ENCODE measurements around the gene CORO2B. TPM values are rescaled to one million over a fixed set of nuclear protein-coding genes. Genes with fewer than 3 reads are reported as not detected.

The CORO2B gene
- total and polyA plus RNA-seq, 9 of the 15 experiments (the other 6 are each of a cell fraction or from before 2014, with no cell fraction given): not detected

DNA sequence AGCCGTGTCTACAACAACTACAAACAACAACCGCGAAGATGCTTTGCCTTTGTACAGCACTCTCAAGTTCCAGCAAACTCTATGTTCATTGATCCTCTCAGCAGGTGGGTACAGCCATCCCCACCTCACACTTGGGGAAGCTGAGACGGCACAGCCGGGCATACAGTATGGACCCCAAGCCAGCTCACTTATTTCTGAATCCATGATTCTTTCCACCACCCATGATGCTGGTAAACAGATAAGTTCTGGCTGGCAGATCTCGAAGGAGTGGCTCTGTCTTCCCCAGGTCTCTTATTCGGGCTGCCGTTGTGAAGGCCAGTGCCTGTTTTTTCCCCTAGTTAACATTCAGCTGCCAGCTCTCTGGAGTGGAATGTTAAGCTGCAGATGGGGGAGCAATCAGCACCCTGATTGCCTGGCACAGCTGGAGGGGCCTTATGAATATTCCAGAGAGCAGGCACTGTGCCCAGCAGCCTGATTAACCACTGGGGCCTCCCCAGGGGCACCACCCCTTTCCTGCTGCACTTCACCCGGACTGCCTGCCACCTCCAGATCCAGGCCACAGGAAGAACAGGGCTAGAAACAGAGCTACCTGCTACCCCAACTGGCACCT lies 73.2 kb downstream of the CORO2B start:
- Histone ChIP-seq H3K9me1 (ENCODE audit: control insufficient read depth, insufficient read depth, low read length) (no peaks in the 10 kb centered on the region), H3K4me3 (no peak overlapping the region), H3K9ac (ENCODE audit: insufficient read depth in 1 of 2, low read depth in 2 of 2, low read length in 2 of 2) (no peak overlapping the region), H3K27me3 (ENCODE audit: control insufficient read depth in 2 of 2, insufficient read depth in 2 of 2, low read length in 2 of 2) (peaks cover 12 to 41% of the 10 kb centered on the region in 2 experiments; a peak in 3 of 5 replicates), H3K79me2 (ENCODE audit: control insufficient read depth, insufficient read depth, low read length) (no peaks in the 10 kb centered on the region), H3K4me2 (ENCODE audit: insufficient read depth, low read length) (no peak overlapping the region), H3K9me3 (replicated peaks; ENCODE audit: control insufficient read depth, insufficient read depth, low read depth, low read length) (no peaks in the 10 kb centered on the region), H2AFZ (ENCODE audit: low read depth, low read length) (no peak overlapping the region), H4K20me1 (replicated peaks; ENCODE audit: control insufficient read depth, insufficient read depth, low read length) (peaks cover 5% of the 10 kb centered on the region; the same call in 1 of the 2 replicates), H3K27ac (ENCODE audit: extremely low read depth, low read depth, low read length) (no peak overlapping the region), H3K4me1 (replicated peaks in 1 of 2; ENCODE audit: control insufficient read depth in 2 of 2, insufficient read depth in 2 of 2, low read length in 2 of 2) (peaks cover 0 to 3% of the 10 kb centered on the region in 2 experiments; a peak in 1 of 5 replicates), H3K36me3 (ENCODE audit: control insufficient read depth, insufficient read depth, low read length) (no peaks in the 10 kb centered on the region)
- in situ Hi-C loops (cut with MboI) (no loop called here), intact Hi-C loops (cut with micrococcal nuclease) (loop anchor here (1.0 kb wide), 1 partner anchor 93 kb away; no protein-coding TSS in a partner anchor)
- POLR2A ChIA-PET: interaction anchor here (0.7 to 1.0 kb wide), 2 partner anchors 10 to 14 kb away, joined by 3 to 4 read pairs; no protein-coding TSS in a partner anchor
- 4% methylated on average over 9 of the region's 9 CpGs for WGBS (ENCODE audit: insufficient coverage, low coverage, missing lambda C conversion rate)
- ATAC-seq: no peak
- TF ChIP-seq NEUROD1 (IDR thresholded peaks at IDR 0.05; ENCODE audit: borderline replicate concordance, low read depth, low read length, partially characterized antibody) (no peak), ZNF766 (CRISPR knock-in tag; conservative IDR thresholded peaks at IDR 0.05) (no peak), ELF4 (CRISPR knock-in tag; IDR thresholded peaks at IDR 0.05) (no peak), GTF2F1 (IDR thresholded peaks at IDR 0.05; ENCODE audit: low read depth, low read length) (no peak), ZNF311 (CRISPR knock-in tag; IDR thresholded peaks at IDR 0.05) (no peak)
- CTCF ChIA-PET (ENCODE audit: low intra/inter-chr PET ratio): interaction anchor here (0.9 kb wide), 1 partner anchor 93 kb away, joined by 3 read pairs; no protein-coding TSS in a partner anchor
- no peak for FAIRE-seq
- no peak for DNase-seq (ENCODE audit: extremely low read depth in 1 of 4, low spot score in 3 of 4)
- no TSS peak for BruUV-seq (replicated peaks)

Measured in K562 (cell line).